H1 (cell line): ENCODE data around the gene ACRBP. TPM values are rescaled to one million over a fixed set of nuclear protein-coding genes. Genes with fewer than 3 reads are reported as not detected.

Experiments used
- CTCF ChIP-seq, 3 experiments: IDR thresholded peaks; 1 replicate in 2 of 3; 2 replicates in 1 of 3; pipeline versions ENCODE4 v1.5.1 to v1.6.1; 2011; ENCODE audit warnings: low read length in 3 of 3, mild to moderate bottlenecking in 3 of 3, inconsistent platforms in 2 of 3, low read depth in 1 of 3, moderate library complexity in 1 of 3; ENCODE audit not compliant: insufficient read depth in 1 of 3; ENCODE audit errors: control extremely low read depth in 1 of 3
- E2F6 ChIP-seq: IDR thresholded peaks from 2 replicates; pipeline ENCODE4 v1.6.1; 2012; ENCODE audit warnings: inconsistent platforms
- GTF2F1 ChIP-seq: IDR thresholded peaks from 2 replicates; pipeline ENCODE4 v1.6.1; 2012; ENCODE audit warnings: low read depth, low read length, improper control_type of control experiment, borderline replicate concordance
- SIX5 ChIP-seq: IDR thresholded peaks from 2 replicates; pipeline ENCODE4 v1.6.1; 2011; ENCODE audit warnings: mild to moderate bottlenecking, low read depth, low read length
- TCF12 ChIP-seq: IDR thresholded peaks from 2 replicates; pipeline ENCODE4 v1.6.1; 2011; ENCODE audit warnings: low read depth, mild to moderate bottlenecking, low read length
- polyA plus RNA-seq, 7 experiments: library from polyadenylated mRNA; depleted of rRNA in 3 of 7; stranded (reverse) in 5 of 7; unstranded in 2 of 7; fragments of >200 nt in 5 of 7; fragments of 200-250 nt in 2 of 7; gene quantifications; 1 replicate in 5 of 7; 2 replicates in 1 of 7; 4 replicates in 1 of 7; pipeline versions ENCODE4 v1.2.1 to v1.2.3, GENCODE V29; 2011 to 2013; ENCODE audit warnings: missing spikeins in 2 of 7, mixed read lengths in 2 of 7
- total RNA-seq: library from RNA; stranded (reverse); fragmentation: NEBNext Ultra II Directional; extraction: Animal tissue kit (Norgen Biotek cat#: 25700); gene quantifications from 2 replicates; pipeline ENCODE4 v1.2.1, GENCODE V29; 2021

Gene ACRBP
- total and polyA plus RNA-seq, 2 of the 8 experiments (the other 6 are each of a cell fraction or from before 2014, with no cell fraction given): 0.80 to 5.2 TPM

GRCh38 chr12:6695313-6696045 lies 48.2 kb upstream of the ACRBP start (continued):
- no peak for TF ChIP-seq CTCF (IDR thresholded peaks at IDR 0.05; ENCODE audit: control extremely low read depth in 1 of 3, insufficient read depth in 1 of 3, low read depth in 1 of 3, low read length in 3 of 3)
- TF ChIP-seq GTF2F1: no peak
- no peak for TF ChIP-seq TCF12
- no peak for TF ChIP-seq E2F6
- TF ChIP-seq SIX5: no peak
